ENCODE data around the gene CCDC7. TPM values are rescaled to one million over a fixed set of nuclear protein-coding genes. Genes with fewer than 3 reads are reported as not detected.
A peak's percentile ranks its signal among the peaks of the same experiment; 100 is the strongest.
"Not testable (repeated sequence)": the region's sequence is repeated elsewhere in the genome, so short reads cannot be mapped to it uniquely, and the experiment has no call there.

The CCDC7 gene
- total RNA-seq = 10 to 100 TPM; 12.0 to 19.3 TPM

DNA sequence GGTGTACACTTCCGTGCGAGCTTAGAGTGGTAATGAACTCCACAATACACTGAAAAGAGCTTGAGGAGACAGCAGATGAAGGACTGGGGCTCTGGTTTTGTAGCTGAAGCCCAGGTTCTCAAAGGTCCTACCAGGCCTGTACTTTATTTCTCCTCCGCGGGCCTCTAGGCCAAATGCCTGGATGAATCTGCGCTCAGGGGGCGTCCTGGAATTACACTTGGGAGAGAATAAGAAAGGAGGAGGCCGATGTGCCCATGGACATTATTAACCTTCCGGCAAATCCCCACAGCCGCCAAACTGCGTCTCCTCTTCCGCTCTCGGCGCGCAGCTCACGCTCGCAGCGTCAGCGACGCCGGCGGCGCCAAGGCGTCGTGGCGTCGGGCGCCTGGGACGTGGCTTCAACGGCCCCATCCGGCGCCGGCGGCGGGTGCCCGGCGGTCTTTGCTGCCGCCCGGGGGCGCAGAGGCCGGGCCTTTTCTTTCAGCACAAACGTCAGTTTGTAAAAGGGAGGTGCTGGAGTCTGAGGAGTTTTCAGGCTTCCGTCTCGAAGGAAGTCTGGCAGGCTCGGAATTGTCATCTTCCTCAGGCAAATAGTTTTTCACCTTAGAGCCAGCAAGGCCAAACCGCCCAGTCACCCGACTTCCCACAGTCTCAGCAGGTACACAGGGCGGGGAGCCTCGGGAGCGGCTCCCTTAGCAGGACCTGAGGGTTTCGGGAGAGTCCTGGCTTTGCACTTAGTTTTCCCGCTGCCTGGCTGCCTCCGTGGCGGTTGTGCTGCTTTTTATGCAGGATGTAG lies at the start of gene CCDC7:
TSS of gene CCDC7 (plus strand) at position 401 of the 796 bp plus-strand sequence. CDS start 5,503 bp downstream, outside the sequence.
- peaks cover 3% of the 10 kb centered on the region for H3K36me3 Mint-ChIP-seq
- H3K27ac Mint-ChIP-seq = peak within 1 kb of the TSS; percentile 97
- no peaks in the 10 kb centered on the region for H3K27me3 Mint-ChIP-seq
- peak within 1 kb of the TSS; percentile 88 for H3K4me3 Mint-ChIP-seq
- CTCF ChIA-PET = interaction anchor here (0.7 to 1.2 kb wide), 4 partner anchors 13 to 563 kb away, joined by 3 to 4 read pairs (median 4); no protein-coding TSS in a partner anchor
- H3K4me1 Mint-ChIP-seq = peaks cover 18% of the 10 kb centered on the region
- H3K9me3 Mint-ChIP-seq (ENCODE audit: low read depth) = no peaks in the 10 kb centered on the region
- ATAC-seq (peak; percentile 99), DNase-seq (peak; percentile 89)

GRCh38 chr10:32397163-32397562 lies 48.8 kb upstream of the CCDC7 start:
- DNase-seq, CTCF ChIA-PET, H3K4me1 Mint-ChIP-seq: not testable (repeated sequence)

GRCh38 chr10:32399720-32400119 lies 46.2 kb upstream of the CCDC7 start:
- H3K9me3 Mint-ChIP-seq (ENCODE audit: low read depth); ATAC-seq; H3K27me3 Mint-ChIP-seq; DNase-seq; H3K4me3 Mint-ChIP-seq; H3K4me1 Mint-ChIP-seq; H3K27ac Mint-ChIP-seq; CTCF ChIA-PET; H3K36me3 Mint-ChIP-seq: not testable (repeated sequence)

More at GRCh38 chr10:32397163-32397562, 48.8 kb upstream of the CCDC7 start:
- H3K27ac Mint-ChIP-seq; H3K27me3 Mint-ChIP-seq; H3K36me3 Mint-ChIP-seq; H3K9me3 Mint-ChIP-seq (ENCODE audit: low read depth); H3K4me3 Mint-ChIP-seq; ATAC-seq: not testable (repeated sequence)

DNA sequence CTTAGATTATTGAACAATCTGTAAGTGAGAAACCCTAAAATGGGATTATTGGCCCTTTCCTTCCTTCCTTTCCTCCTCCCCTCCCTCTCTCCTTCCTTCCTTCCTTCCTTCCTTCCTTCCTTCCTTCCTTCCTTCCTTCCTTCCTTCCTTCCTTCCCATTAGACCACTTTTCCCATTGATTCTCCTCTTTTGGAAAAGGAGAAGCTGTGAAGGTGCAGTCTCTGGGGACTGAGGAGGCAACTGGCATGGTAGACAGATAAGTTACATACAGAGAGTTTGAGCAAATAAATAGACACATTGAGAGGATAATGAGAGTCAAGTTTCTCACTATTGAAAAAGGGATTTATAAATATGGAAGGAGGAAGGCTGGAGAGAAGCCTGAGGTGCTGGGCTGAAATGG lies 45.0 kb upstream of the CCDC7 start:
- CTCF ChIA-PET = interaction anchor here (0.7 kb wide), 1 partner anchor 74 kb away, joined by 3 read pairs; no protein-coding TSS in a partner anchor
- ATAC-seq (no peak), DNase-seq (no peak)
- no peaks in the 10 kb centered on the region for H3K4me1 Mint-ChIP-seq
- no peak overlapping the region for H3K27ac Mint-ChIP-seq
- H3K27me3 Mint-ChIP-seq = peaks cover 2% of the 10 kb centered on the region
- H3K36me3 Mint-ChIP-seq = no peaks in the 10 kb centered on the region
- no peak overlapping the region for H3K4me3 Mint-ChIP-seq
- no peaks in the 10 kb centered on the region for H3K9me3 Mint-ChIP-seq (ENCODE audit: low read depth)

DNA sequence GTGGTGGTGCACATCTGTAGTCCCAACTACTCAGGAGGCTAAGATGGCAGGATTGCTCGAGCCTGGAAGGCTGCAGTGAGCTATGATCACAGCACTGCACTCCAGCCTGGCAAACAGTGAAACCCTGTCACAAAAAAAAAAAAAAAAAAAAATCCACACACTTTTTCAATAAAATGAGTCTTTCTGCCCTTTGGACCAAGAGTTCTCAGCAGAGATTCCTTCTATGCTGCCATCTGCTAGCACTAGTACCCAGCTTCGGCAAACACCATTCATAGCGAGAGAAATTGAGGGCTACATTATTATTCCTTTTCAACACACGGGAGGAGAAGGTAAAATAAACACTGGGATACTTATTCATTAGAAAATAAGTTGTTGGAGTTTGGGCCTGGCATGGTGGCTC lies 43.4 kb upstream of the CCDC7 start:
- no peaks in the 10 kb centered on the region for H3K27me3 Mint-ChIP-seq

DNA sequence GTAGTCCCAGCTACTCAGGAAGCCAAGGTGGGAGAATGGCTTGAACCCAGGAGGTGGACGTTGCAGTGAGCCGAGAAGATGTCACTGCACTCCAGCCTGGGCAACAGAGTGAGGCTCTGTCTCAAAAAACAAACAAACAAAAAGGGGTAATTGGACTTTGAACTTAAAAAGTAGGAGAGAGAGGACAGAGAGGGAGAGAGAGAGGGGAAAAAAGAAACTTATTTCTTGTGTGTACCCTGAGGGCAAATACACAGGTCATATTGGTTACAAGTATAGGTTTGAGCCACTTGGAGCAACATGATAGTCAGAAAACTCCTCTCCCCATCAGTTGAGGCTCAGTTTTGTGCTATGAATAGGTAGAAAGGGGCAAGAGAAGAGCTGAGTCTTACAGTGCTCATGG lies 42.8 kb upstream of the CCDC7 start:
- no peak overlapping the region for H3K4me3 Mint-ChIP-seq
- H3K4me1 Mint-ChIP-seq = no peaks in the 10 kb centered on the region
- H3K27ac Mint-ChIP-seq = no peak overlapping the region
- CTCF ChIA-PET = no interaction called here
- H3K36me3 Mint-ChIP-seq = no peaks in the 10 kb centered on the region
- H3K27me3 Mint-ChIP-seq = no peaks in the 10 kb centered on the region
- no peaks in the 10 kb centered on the region for H3K9me3 Mint-ChIP-seq (ENCODE audit: low read depth)
- no peak for ATAC-seq
- DNase-seq = no peak

More for the DNA sequence above, 43.4 kb upstream of the CCDC7 start:
- Mint-ChIP-seq H3K9me3 (ENCODE audit: low read depth) (no peaks in the 10 kb centered on the region), H3K4me3 (no peak overlapping the region), H3K27ac (no peak overlapping the region), H3K36me3 (no peaks in the 10 kb centered on the region), H3K4me1 (no peaks in the 10 kb centered on the region)
- CTCF ChIA-PET = no interaction called here
- DNase-seq (no peak), ATAC-seq (no peak)

- H3K4me3 Mint-ChIP-seq = no peak overlapping the region
- DNase-seq = no peak
- no peaks in the 10 kb centered on the region for H3K9me3 Mint-ChIP-seq (ENCODE audit: low read depth)
- no peak overlapping the region for H3K27ac Mint-ChIP-seq
- peaks cover 1% of the 10 kb centered on the region for H3K36me3 Mint-ChIP-seq
- CTCF ChIA-PET = no interaction called here
- ATAC-seq = no peak
- peaks cover 4% of the 10 kb centered on the region for H3K4me1 Mint-ChIP-seq
- H3K27me3 Mint-ChIP-seq = no peaks in the 10 kb centered on the region
These were observed 37.2 kb upstream of the CCDC7 start for GRCh38 chr10:32408690-32409089.

DNA sequence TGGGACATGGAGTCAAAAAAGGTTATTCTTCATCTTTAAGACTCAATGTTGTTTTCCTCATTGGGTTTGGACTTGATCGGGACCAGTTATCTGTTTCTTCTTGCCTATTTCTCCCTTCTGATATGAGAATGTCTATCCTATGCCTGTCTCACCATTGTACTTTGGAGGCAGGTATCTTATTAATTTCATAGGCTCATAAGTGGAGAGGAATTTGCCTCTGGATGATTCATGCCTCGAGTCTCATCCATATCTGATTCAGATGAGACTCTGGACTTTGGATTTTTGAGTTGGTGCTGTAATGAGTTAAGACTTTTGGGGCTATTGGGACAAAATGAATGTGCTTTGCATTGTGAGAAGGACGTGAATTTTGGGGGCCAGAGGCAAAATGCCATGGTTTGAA lies 36.2 kb upstream of the CCDC7 start:
- H3K4me1 Mint-ChIP-seq = peaks cover 4% of the 10 kb centered on the region

GRCh38 chr10:32410569-32410968 lies 35.4 kb upstream of the CCDC7 start:
- CTCF ChIA-PET = no interaction called here
- Mint-ChIP-seq H3K27me3 (no peaks in the 10 kb centered on the region), H3K4me1 (peaks cover 4% of the 10 kb centered on the region), H3K36me3 (peaks cover 1% of the 10 kb centered on the region), H3K27ac (no peak overlapping the region), H3K9me3 (ENCODE audit: low read depth) (no peaks in the 10 kb centered on the region), H3K4me3 (no peak overlapping the region)
- ATAC-seq (no peak), DNase-seq (no peak)

More for the DNA sequence above, 36.2 kb upstream of the CCDC7 start:
- DNase-seq = no peak
- ATAC-seq = no peak
- no peak overlapping the region for H3K27ac Mint-ChIP-seq
- no peaks in the 10 kb centered on the region for H3K27me3 Mint-ChIP-seq
- CTCF ChIA-PET = no interaction called here
- H3K4me3 Mint-ChIP-seq = no peak overlapping the region
- peaks cover 1% of the 10 kb centered on the region for H3K36me3 Mint-ChIP-seq
- H3K9me3 Mint-ChIP-seq (ENCODE audit: low read depth) = no peaks in the 10 kb centered on the region

DNA sequence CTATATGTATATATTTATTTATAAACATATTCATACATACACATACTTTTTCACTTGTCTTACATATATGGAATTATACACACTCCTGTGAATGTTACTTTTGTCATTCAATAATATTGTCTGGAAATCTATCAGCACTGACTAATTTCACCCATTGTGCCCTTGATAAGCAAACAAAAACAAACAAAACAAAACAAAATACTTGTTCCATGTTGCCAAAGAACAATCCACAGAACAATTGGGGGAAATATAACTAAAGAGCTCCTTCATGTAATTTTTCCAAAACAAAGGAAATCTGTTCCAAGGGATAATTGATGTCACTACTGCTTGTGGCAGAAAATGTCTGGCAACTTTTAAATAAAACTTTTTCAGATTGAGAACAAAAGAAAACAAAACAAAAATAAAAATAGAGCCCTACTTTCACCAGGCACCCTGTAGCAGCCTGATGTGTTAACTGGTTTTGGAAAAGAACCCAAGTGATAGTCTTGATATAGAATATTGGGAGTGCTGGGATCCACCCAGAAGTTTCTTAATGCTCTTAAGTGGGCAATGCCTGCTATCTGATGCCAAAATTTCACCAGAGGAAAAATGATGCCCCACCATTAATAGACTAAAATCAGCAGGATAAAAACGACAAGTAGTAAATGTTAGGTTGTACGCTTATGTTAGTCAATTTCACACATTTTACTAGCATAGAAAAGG lies 34.0 kb upstream of the CCDC7 start:
- Mint-ChIP-seq H3K9me3 (ENCODE audit: low read depth) (no peaks in the 10 kb centered on the region), H3K27ac (no peak overlapping the region), H3K27me3 (no peaks in the 10 kb centered on the region), H3K4me1 (peaks cover 4% of the 10 kb centered on the region), H3K4me3 (no peak overlapping the region), H3K36me3 (peaks cover 1% of the 10 kb centered on the region)
- CTCF ChIA-PET = no interaction called here
- DNase-seq (no peak), ATAC-seq (no peak)

- Mint-ChIP-seq H3K4me1 (peaks cover 4% of the 10 kb centered on the region), H3K4me3 (no peak overlapping the region), H3K9me3 (ENCODE audit: low read depth) (no peaks in the 10 kb centered on the region), H3K36me3 (peaks cover 1% of the 10 kb centered on the region), H3K27ac (no peak overlapping the region), H3K27me3 (no peaks in the 10 kb centered on the region)
- ATAC-seq (no peak), DNase-seq (no peak)
- CTCF ChIA-PET = no interaction called here
These were observed 33.5 kb upstream of the CCDC7 start for GRCh38 chr10:32412499-32412853.

GRCh38 chr10:32413513-32413912 lies 32.4 kb upstream of the CCDC7 start:
- Mint-ChIP-seq H3K27ac (no peak overlapping the region), H3K9me3 (ENCODE audit: low read depth) (no peaks in the 10 kb centered on the region), H3K27me3 (no peaks in the 10 kb centered on the region), H3K4me1 (peaks cover 4% of the 10 kb centered on the region), H3K36me3 (peaks cover 1% of the 10 kb centered on the region), H3K4me3 (no peak overlapping the region)
- CTCF ChIA-PET = no interaction called here
- peak; percentile 49 for DNase-seq
- peak; percentile 60 for ATAC-seq

DNA sequence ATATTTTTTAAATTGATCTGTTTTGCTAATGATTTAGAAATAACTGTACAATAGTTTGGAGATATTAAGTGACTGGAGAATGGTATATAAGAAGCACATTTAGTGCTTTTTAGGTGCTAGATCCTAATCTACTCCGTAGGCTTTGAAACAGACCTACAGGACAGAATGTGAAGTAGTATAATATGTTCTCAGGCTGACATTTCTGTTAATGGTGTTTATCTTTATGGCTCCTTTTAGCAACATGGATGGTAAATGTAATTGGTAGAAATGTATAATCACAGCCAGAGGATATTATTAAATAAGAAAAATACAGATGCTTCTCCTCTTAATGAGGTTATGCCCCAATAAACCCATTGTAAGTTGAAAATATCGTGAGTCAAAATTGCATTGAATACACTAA lies 30.6 kb upstream of the CCDC7 start:
- DNase-seq (no peak), ATAC-seq (no peak)
- H3K27me3 Mint-ChIP-seq = no peaks in the 10 kb centered on the region
- CTCF ChIA-PET = no interaction called here
- no peaks in the 10 kb centered on the region for H3K9me3 Mint-ChIP-seq (ENCODE audit: low read depth)
- no peak overlapping the region for H3K4me3 Mint-ChIP-seq
- no peak overlapping the region for H3K27ac Mint-ChIP-seq
- peaks cover 4% of the 10 kb centered on the region for H3K4me1 Mint-ChIP-seq
- no peaks in the 10 kb centered on the region for H3K36me3 Mint-ChIP-seq

GRCh38 chr10:32417911-32418547 lies 27.9 kb upstream of the CCDC7 start:
- H3K27ac Mint-ChIP-seq = no peak overlapping the region
- no peak for DNase-seq
- H3K36me3 Mint-ChIP-seq = no peaks in the 10 kb centered on the region
- peaks cover 4% of the 10 kb centered on the region for H3K4me1 Mint-ChIP-seq
- H3K27me3 Mint-ChIP-seq = no peaks in the 10 kb centered on the region
- no peak overlapping the region for H3K4me3 Mint-ChIP-seq
- CTCF ChIA-PET = no interaction called here
- no peak for ATAC-seq
- peaks cover 3% of the 10 kb centered on the region for H3K9me3 Mint-ChIP-seq (ENCODE audit: low read depth)
